GM12878 (cell line): Measurements from ENCODE around the gene DPF3. TPM values are rescaled to one million over a fixed set of nuclear protein-coding genes. Genes with fewer than 3 reads are reported as not detected.
A peak's percentile ranks its signal among the peaks of the same experiment; 100 is the strongest.

ENCODE experiments used
- BCL11A ChIP-seq: IDR thresholded peaks from 2 replicates; pipeline ENCODE4 v1.6.1; 2011; ENCODE audit warnings: low read depth, low read length
- CBFB ChIP-seq: IDR thresholded peaks from 2 replicates; pipeline ENCODE4 v1.6.1; 2016; ENCODE audit warnings: antibody characterized with exemption, low read depth
- CHD4 ChIP-seq: fragments of 200-600 bp; sonication (generic); IDR thresholded peaks from 2 replicates; pipeline ENCODE4 v1.6.1; 2016; ENCODE audit warnings: mild to moderate bottlenecking
- DPF2 ChIP-seq: fragments of 450-650 bp; IDR thresholded peaks from 2 replicates; pipeline ENCODE4 v1.6.1; 2017; ENCODE audit warnings: mild to moderate bottlenecking
- IRF4 ChIP-seq: IDR thresholded peaks from 2 replicates; pipeline ENCODE4 v1.6.1; 2011; ENCODE audit warnings: low read depth, low read length
- NFXL1 ChIP-seq: fragments of 450-650 bp; IDR thresholded peaks from 2 replicates; pipeline ENCODE4 v1.6.1; 2017; ENCODE audit warnings: antibody characterized with exemption, mild to moderate bottlenecking, borderline replicate concordance
- NR2C1 ChIP-seq: fragments of 450-650 bp; IDR thresholded peaks from 2 replicates; pipeline ENCODE4 v1.6.1; 2017; ENCODE audit warnings: antibody characterized with exemption, mild to moderate bottlenecking, moderate library complexity
- SMAD1 ChIP-seq: fragments of 450-650 bp; IDR thresholded peaks from 2 replicates; pipeline ENCODE4 v1.6.1; 2018; ENCODE audit warnings: mild to moderate bottlenecking, low read depth; ENCODE audit not compliant: partially characterized antibody
- YBX1 ChIP-seq: fragments of 450-650 bp; IDR thresholded peaks from 2 replicates; pipeline ENCODE4 v1.6.1; 2016; ENCODE audit warnings: antibody characterized with exemption
- ZNF384 ChIP-seq: IDR thresholded peaks from 2 replicates; pipeline ENCODE4 v1.6.1; 2012; ENCODE audit warnings: low read depth, mild to moderate bottlenecking, low read length, improper control_type of control experiment, borderline replicate concordance
- polyA plus RNA-seq, 11 experiments: library from polyadenylated mRNA; depleted of rRNA in 4 of 11; unstranded in 6 of 11; stranded (reverse) in 5 of 11; fragments of >200 nt; fragmentation: Nextera tagmentation in 4 of 11; fragmentation: Illumina TruSeq in 1 of 11; extraction: Ambion mirVana in 4 of 11; extraction: Trizol in 1 of 11; gene quantifications; 1 replicate in 1 of 11; 2 replicates in 10 of 11; pipeline versions ENCODE4 v1.2.1 to v1.2.3, GENCODE V29; 2011 to 2016; ENCODE audit warnings: inconsistent platforms in 2 of 11, missing spikeins in 2 of 11, low read depth in 1 of 11
- total RNA-seq, 4 experiments: library from RNA; depleted of rRNA in 3 of 4; stranded (reverse); fragments of >200 nt in 3 of 4; fragmentation: Illumina TruSeq in 1 of 4; extraction: Trizol in 1 of 4; gene quantifications; 2 replicates each; pipeline versions ENCODE4 v1.2.1 to v1.2.3, GENCODE V29; 2013 to 2021
- TF ChIP-seq, protein P1 (sequence below): fragments of 450-650 bp; IDR thresholded peaks from 2 replicates; pipeline ENCODE4 v1.6.1; 2016; ENCODE audit warnings: mild to moderate bottlenecking
- TF ChIP-seq, protein P2 (sequence below): fragments of 450-650 bp; formaldehyde crosslinking; IDR thresholded peaks from 2 replicates; pipeline ENCODE4 v1.4.0; 2020; ENCODE audit warnings: mild to moderate bottlenecking, moderate library complexity
- TF ChIP-seq, protein P3 (sequence below): fragments of 450-650 bp; IDR thresholded peaks from 2 replicates; pipeline ENCODE4 v1.6.1; 2017; ENCODE audit warnings: mild to moderate bottlenecking
- TF ChIP-seq, protein P4 (sequence below): IDR thresholded peaks from 2 replicates; pipeline ENCODE4 v1.6.1; 2011; ENCODE audit warnings: borderline replicate concordance, low read depth, mild to moderate bottlenecking, moderate library complexity, low read length; ENCODE audit not compliant: insufficient read depth, poor library complexity, severe bottlenecking
- TF ChIP-seq, protein P5 (sequence below), 3 experiments: IDR thresholded peaks in 2 of 3; conservative IDR thresholded peaks in 1 of 3; 2 replicates each; pipeline ENCODE4 v1.5.1; 2011; ENCODE audit warnings: low read depth in 3 of 3, low read length in 3 of 3, mild to moderate bottlenecking in 3 of 3, control low read depth in 2 of 3, moderate library complexity in 2 of 3, inconsistent platforms in 1 of 3, mixed read lengths in 1 of 3; ENCODE audit not compliant: control insufficient read depth in 2 of 3, insufficient read depth in 1 of 3; ENCODE audit errors: extremely low read depth in 1 of 3
- TF ChIP-seq, protein P6 (sequence below): fragments of 450-650 bp; IDR thresholded peaks from 2 replicates; pipeline ENCODE4 v1.6.1; 2014; ENCODE audit warnings: mild to moderate bottlenecking

DPF3 gene
- total and polyA plus RNA-seq, 10 of the 15 experiments (the other 5 are each of a cell fraction or from before 2014, with no cell fraction given): 0.69 to 8.0 (median 2.2) TPM

DNA sequence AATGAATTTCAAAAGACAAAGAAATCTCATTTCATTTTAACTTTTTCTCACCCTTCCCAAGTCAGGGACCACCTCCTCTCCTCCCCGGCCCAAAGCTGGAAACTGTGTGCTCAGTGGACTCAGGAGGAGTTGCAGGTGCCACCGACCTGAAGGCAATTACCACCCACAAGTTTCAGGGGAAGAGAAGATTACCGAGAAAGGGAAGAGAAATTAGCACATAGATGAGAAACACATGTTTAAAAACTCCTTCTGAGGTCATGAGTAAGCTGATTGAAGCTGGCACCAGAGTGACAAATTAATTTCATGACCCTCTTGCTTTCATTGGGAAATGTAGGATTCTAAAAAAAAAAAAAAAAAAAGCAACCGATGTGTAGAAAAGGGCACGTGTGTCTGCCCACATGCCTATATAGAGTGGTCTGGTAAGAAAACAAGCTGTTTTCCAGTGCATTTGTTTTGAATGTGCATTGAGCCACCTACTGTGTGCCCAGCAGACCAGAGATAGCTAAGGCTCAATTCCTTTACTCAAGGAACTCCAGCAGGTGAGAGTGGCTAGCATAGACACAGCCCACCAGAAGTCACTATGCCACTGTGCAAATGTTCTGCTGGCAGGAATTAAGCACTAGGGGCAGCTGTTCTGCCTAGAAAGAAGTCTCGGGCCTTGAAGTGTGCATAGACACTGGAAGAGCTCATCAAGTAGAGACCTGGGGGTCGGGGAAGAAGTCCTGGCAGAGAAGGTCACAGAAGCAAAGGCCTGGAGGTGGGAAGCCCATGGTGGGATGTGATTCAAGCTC is 30.5 kb downstream of the DPF3 start (continued):
- TF ChIP-seq, protein P1, sequence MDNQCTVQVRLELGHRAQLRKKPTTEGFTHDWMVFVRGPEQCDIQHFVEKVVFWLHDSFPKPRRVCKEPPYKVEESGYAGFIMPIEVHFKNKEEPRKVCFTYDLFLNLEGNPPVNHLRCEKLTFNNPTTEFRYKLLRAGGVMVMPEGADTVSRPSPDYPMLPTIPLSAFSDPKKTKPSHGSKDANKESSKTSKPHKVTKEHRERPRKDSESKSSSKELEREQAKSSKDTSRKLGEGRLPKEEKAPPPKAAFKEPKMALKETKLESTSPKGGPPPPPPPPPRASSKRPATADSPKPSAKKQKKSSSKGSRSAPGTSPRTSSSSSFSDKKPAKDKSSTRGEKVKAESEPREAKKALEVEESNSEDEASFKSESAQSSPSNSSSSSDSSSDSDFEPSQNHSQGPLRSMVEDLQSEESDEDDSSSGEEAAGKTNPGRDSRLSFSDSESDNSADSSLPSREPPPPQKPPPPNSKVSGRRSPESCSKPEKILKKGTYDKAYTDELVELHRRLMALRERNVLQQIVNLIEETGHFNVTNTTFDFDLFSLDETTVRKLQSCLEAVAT: peak; percentile 92
- no peak for TF ChIP-seq IRF4
- TF ChIP-seq, protein P2, sequence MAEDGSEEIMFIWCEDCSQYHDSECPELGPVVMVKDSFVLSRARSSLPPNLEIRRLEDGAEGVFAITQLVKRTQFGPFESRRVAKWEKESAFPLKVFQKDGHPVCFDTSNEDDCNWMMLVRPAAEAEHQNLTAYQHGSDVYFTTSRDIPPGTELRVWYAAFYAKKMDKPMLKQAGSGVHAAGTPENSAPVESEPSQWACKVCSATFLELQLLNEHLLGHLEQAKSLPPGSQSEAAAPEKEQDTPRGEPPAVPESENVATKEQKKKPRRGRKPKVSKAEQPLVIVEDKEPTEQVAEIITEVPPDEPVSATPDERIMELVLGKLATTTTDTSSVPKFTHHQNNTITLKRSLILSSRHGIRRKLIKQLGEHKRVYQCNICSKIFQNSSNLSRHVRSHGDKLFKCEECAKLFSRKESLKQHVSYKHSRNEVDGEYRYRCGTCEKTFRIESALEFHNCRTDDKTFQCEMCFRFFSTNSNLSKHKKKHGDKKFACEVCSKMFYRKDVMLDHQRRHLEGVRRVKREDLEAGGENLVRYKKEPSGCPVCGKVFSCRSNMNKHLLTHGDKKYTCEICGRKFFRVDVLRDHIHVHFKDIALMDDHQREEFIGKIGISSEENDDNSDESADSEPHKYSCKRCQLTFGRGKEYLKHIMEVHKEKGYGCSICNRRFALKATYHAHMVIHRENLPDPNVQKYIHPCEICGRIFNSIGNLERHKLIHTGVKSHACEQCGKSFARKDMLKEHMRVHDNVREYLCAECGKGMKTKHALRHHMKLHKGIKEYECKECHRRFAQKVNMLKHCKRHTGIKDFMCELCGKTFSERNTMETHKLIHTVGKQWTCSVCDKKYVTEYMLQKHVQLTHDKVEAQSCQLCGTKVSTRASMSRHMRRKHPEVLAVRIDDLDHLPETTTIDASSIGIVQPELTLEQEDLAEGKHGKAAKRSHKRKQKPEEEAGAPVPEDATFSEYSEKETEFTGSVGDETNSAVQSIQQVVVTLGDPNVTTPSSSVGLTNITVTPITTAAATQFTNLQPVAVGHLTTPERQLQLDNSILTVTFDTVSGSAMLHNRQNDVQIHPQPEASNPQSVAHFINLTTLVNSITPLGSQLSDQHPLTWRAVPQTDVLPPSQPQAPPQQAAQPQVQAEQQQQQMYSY (CRISPR knock-in tag): no peak
- no peak for TF ChIP-seq NR2C1
- TF ChIP-seq NFXL1: no peak
- TF ChIP-seq SMAD1: no peak
- TF ChIP-seq CHD4: no peak
- TF ChIP-seq, protein P3, sequence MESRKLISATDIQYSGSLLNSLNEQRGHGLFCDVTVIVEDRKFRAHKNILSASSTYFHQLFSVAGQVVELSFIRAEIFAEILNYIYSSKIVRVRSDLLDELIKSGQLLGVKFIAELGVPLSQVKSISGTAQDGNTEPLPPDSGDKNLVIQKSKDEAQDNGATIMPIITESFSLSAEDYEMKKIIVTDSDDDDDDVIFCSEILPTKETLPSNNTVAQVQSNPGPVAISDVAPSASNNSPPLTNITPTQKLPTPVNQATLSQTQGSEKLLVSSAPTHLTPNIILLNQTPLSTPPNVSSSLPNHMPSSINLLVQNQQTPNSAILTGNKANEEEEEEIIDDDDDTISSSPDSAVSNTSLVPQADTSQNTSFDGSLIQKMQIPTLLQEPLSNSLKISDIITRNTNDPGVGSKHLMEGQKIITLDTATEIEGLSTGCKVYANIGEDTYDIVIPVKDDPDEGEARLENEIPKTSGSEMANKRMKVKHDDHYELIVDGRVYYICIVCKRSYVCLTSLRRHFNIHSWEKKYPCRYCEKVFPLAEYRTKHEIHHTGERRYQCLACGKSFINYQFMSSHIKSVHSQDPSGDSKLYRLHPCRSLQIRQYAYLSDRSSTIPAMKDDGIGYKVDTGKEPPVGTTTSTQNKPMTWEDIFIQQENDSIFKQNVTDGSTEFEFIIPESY: no peak
- TF ChIP-seq BCL11A: 0 out of 2 replicates have a peak, but pooled peaks have one; percentile 32
- TF ChIP-seq, protein P4, sequence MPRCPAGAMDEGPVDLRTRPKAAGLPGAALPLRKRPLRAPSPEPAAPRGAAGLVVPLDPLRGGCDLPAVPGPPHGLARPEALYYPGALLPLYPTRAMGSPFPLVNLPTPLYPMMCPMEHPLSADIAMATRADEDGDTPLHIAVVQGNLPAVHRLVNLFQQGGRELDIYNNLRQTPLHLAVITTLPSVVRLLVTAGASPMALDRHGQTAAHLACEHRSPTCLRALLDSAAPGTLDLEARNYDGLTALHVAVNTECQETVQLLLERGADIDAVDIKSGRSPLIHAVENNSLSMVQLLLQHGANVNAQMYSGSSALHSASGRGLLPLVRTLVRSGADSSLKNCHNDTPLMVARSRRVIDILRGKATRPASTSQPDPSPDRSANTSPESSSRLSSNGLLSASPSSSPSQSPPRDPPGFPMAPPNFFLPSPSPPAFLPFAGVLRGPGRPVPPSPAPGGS: no peak
- no peak for TF ChIP-seq ZNF384
- TF ChIP-seq DPF2: peak; percentile 55; the same call in 1 of the 2 replicates
- TF ChIP-seq, protein P5, sequence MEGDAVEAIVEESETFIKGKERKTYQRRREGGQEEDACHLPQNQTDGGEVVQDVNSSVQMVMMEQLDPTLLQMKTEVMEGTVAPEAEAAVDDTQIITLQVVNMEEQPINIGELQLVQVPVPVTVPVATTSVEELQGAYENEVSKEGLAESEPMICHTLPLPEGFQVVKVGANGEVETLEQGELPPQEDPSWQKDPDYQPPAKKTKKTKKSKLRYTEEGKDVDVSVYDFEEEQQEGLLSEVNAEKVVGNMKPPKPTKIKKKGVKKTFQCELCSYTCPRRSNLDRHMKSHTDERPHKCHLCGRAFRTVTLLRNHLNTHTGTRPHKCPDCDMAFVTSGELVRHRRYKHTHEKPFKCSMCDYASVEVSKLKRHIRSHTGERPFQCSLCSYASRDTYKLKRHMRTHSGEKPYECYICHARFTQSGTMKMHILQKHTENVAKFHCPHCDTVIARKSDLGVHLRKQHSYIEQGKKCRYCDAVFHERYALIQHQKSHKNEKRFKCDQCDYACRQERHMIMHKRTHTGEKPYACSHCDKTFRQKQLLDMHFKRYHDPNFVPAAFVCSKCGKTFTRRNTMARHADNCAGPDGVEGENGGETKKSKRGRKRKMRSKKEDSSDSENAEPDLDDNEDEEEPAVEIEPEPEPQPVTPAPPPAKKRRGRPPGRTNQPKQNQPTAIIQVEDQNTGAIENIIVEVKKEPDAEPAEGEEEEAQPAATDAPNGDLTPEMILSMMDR (IDR thresholded peaks at IDR 0.05 in 2 of 3, conservative IDR thresholded peaks at IDR 0.05 in 1 of 3; ENCODE audit: control insufficient read depth in 2 of 3, extremely low read depth in 1 of 3, insufficient read depth in 1 of 3, low read depth in 3 of 3, low read length in 3 of 3): peak; percentile 6 to 19 (median 10); a peak in 2 of 6 replicates
- TF ChIP-seq YBX1: no peak
- TF ChIP-seq CBFB: no peak
- TF ChIP-seq, protein P6, sequence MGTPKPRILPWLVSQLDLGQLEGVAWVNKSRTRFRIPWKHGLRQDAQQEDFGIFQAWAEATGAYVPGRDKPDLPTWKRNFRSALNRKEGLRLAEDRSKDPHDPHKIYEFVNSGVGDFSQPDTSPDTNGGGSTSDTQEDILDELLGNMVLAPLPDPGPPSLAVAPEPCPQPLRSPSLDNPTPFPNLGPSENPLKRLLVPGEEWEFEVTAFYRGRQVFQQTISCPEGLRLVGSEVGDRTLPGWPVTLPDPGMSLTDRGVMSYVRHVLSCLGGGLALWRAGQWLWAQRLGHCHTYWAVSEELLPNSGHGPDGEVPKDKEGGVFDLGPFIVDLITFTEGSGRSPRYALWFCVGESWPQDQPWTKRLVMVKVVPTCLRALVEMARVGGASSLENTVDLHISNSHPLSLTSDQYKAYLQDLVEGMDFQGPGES: no peak
